Measurements from ENCODE around the gene ZNF521.

The ZNF521 gene

GRCh38 chr18:25335676-25336075 lies 16.3 kb downstream of the ZNF521 start:
- DNase-seq (ENCODE audit: low spot score), result no peak

GRCh38 chr18:25335062-25335461 lies 16.9 kb downstream of the ZNF521 start:
- DNase-seq (ENCODE audit: low spot score), result no peak

GRCh38 chr18:25334588-25334987 lies 17.4 kb downstream of the ZNF521 start:
- DNase-seq (ENCODE audit: low spot score), result no peak

GRCh38 chr18:25332002-25332401 lies 20.0 kb downstream of the ZNF521 start:
- DNase-seq (ENCODE audit: low spot score), result no peak

- DNase-seq (ENCODE audit: low spot score), result no peak
Measured at GRCh38 chr18:25329783-25330182, 22.2 kb downstream of the ZNF521 start.

- DNase-seq (ENCODE audit: low spot score), result no peak
Measured at GRCh38 chr18:25327584-25327983, 24.4 kb downstream of the ZNF521 start.

- no peak for DNase-seq (ENCODE audit: low spot score)
Measured at GRCh38 chr18:25326361-25326952, 25.5 kb downstream of the ZNF521 start.

GRCh38 chr18:25322806-25323205 lies 29.2 kb downstream of the ZNF521 start:
- no peak for DNase-seq (ENCODE audit: low spot score)

- DNase-seq (ENCODE audit: low spot score), result no peak
Measured at GRCh38 chr18:25316381-25317018, 35.5 kb downstream of the ZNF521 start.

- DNase-seq (ENCODE audit: low spot score), result no peak
Measured at GRCh38 chr18:25314838-25315190, 37.2 kb downstream of the ZNF521 start.

- DNase-seq (ENCODE audit: low spot score), result no peak
Measured at GRCh38 chr18:25314151-25314837, 37.7 kb downstream of the ZNF521 start.

- DNase-seq (ENCODE audit: low spot score), result no peak
Measured at GRCh38 chr18:25313268-25313667, 38.7 kb downstream of the ZNF521 start.

GRCh38 chr18:25310045-25310444 lies 41.9 kb downstream of the ZNF521 start:
- peak; percentile 63 for DNase-seq (ENCODE audit: low spot score)

- no peak for DNase-seq (ENCODE audit: low spot score)
Measured at GRCh38 chr18:25308381-25308780, 43.6 kb downstream of the ZNF521 start.

GRCh38 chr18:25307192-25307591 lies 44.8 kb downstream of the ZNF521 start:
- no peak for DNase-seq (ENCODE audit: low spot score)

GRCh38 chr18:25306671-25307070 lies 45.3 kb downstream of the ZNF521 start:
- DNase-seq (ENCODE audit: low spot score), result no peak

- DNase-seq (ENCODE audit: low spot score), result no peak
Measured at GRCh38 chr18:25305584-25305983, 46.4 kb downstream of the ZNF521 start.

- DNase-seq (ENCODE audit: low spot score), result no peak
Measured at GRCh38 chr18:25300492-25300891, 51.5 kb downstream of the ZNF521 start.

- peak; percentile 18 for DNase-seq (ENCODE audit: low spot score)
Measured at GRCh38 chr18:25299426-25300300, 52.3 kb downstream of the ZNF521 start.

GRCh38 chr18:25298853-25299274 lies 53.1 kb downstream of the ZNF521 start:
- peak; percentile 96 for DNase-seq (ENCODE audit: low spot score)

GRCh38 chr18:25295624-25296138 lies 56.3 kb downstream of the ZNF521 start:
- DNase-seq (ENCODE audit: low spot score), result no peak

GRCh38 chr18:25291150-25291549 lies 60.8 kb downstream of the ZNF521 start:
- no peak for DNase-seq (ENCODE audit: low spot score)

Measured in kidney tubule cell (primary cell).